H1 (cell line): ENCODE data around the gene DYNLT2.

ENCODE experiments used
- CBX8 ChIP-seq: fragments of 300-800, 300-1000 bp; sonication (generic); IDR thresholded peaks from 2 replicates; pipeline ENCODE4 v1.7.1; 2016; ENCODE audit warnings: low read depth, low read length, borderline replicate concordance
- CREB1 ChIP-seq: IDR thresholded peaks from 2 replicates; pipeline ENCODE4 v1.6.1; 2012; ENCODE audit warnings: inconsistent platforms
- EGR1 ChIP-seq: IDR thresholded peaks from 2 replicates; pipeline ENCODE4 v1.6.1; 2011; ENCODE audit warnings: low read depth, low read length, borderline replicate concordance
- EZH2 ChIP-seq: fragments of 200-600 bp; sonication (generic); IDR thresholded peaks from 2 replicates; pipeline ENCODE4 v1.7.1; 2012; ENCODE audit warnings: low read depth, mild to moderate bottlenecking, moderate library complexity, low read length, inconsistent platforms; ENCODE audit not compliant: severe bottlenecking
- POLR2A ChIP-seq, 2 experiments: IDR thresholded peaks; 1 replicate in 1 of 2; 2 replicates in 1 of 2; pipeline ENCODE4 v1.6.1; 2011; ENCODE audit warnings: low read depth in 2 of 2, low read length in 2 of 2, mild to moderate bottlenecking in 2 of 2; ENCODE audit errors: control extremely low read depth in 1 of 2
- POU5F1 ChIP-seq: IDR thresholded peaks from 2 replicates; pipeline ENCODE4 v1.6.1; 2011; ENCODE audit warnings: low read depth, mild to moderate bottlenecking, low read length, moderate library complexity
- SUZ12 ChIP-seq: fragments of 200-600 bp; sonication (generic); IDR thresholded peaks from 2 replicates; pipeline ENCODE4 v1.6.1; 2012; ENCODE audit warnings: mild to moderate bottlenecking, inconsistent platforms, low read length, moderate library complexity, mixed read lengths
- ZNF274 ChIP-seq: IDR thresholded peaks from 2 replicates; pipeline ENCODE4 v1.7.0; 2012; ENCODE audit warnings: low read length, borderline replicate concordance; ENCODE audit errors: extremely low read depth
- TF ChIP-seq, protein P1 (sequence below), 3 experiments: IDR thresholded peaks; 1 replicate in 2 of 3; 2 replicates in 1 of 3; pipeline versions ENCODE4 v1.5.1 to v1.6.1; 2011; ENCODE audit warnings: low read length in 3 of 3, mild to moderate bottlenecking in 3 of 3, inconsistent platforms in 2 of 3, low read depth in 1 of 3, moderate library complexity in 1 of 3; ENCODE audit not compliant: insufficient read depth in 1 of 3; ENCODE audit errors: control extremely low read depth in 1 of 3
- TF ChIP-seq, protein P2 (sequence below): IDR thresholded peaks from 2 replicates; pipeline ENCODE4 v1.6.1; 2012; ENCODE audit warnings: inconsistent platforms

DNA sequence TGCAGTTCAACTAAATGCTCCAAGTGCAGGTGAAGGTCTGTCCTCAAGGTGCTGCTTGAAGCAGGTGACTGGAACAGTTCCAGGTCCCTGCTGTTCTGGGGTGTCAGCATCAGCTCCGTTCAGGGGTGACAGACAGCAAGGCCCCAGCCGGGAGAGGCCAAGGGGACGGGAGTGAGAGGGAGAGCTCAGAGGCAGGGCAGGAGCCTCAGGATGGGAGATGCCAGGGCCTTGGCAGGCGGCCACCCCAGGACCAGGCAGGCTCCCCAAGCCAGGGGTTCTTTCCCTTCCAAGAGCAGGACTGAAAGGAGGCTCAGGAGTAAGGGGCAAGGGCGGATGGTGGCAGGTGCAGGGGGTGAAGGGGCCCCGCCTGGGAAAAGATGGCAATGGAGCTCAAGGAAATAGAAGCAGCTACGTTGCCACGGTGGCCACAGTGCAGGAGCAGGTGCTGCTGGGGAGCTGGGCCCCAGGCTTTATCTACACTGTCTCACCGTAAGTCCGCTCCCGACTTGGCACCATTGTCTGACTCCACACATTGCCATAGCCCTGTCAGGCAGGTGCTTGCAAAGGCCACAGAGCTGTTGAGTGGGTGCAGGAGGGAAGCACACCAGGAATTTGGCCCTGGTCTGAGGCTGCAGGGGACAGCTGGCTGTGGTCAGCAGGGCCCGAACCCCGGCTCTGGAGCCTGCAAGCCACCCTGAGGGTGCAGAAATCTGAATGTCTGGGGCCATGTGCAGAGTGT is 43.1 kb upstream of the DYNLT2 start:
- TF ChIP-seq, protein P1, sequence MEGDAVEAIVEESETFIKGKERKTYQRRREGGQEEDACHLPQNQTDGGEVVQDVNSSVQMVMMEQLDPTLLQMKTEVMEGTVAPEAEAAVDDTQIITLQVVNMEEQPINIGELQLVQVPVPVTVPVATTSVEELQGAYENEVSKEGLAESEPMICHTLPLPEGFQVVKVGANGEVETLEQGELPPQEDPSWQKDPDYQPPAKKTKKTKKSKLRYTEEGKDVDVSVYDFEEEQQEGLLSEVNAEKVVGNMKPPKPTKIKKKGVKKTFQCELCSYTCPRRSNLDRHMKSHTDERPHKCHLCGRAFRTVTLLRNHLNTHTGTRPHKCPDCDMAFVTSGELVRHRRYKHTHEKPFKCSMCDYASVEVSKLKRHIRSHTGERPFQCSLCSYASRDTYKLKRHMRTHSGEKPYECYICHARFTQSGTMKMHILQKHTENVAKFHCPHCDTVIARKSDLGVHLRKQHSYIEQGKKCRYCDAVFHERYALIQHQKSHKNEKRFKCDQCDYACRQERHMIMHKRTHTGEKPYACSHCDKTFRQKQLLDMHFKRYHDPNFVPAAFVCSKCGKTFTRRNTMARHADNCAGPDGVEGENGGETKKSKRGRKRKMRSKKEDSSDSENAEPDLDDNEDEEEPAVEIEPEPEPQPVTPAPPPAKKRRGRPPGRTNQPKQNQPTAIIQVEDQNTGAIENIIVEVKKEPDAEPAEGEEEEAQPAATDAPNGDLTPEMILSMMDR (IDR thresholded peaks at IDR 0.05; ENCODE audit: control extremely low read depth in 1 of 3, insufficient read depth in 1 of 3, low read depth in 1 of 3, low read length in 3 of 3): no peak
- TF ChIP-seq ZNF274: no peak
- no peak for TF ChIP-seq EGR1
- no peak for TF ChIP-seq POLR2A (IDR thresholded peaks at IDR 0.05; ENCODE audit: control extremely low read depth in 1 of 2, low read depth in 2 of 2, low read length in 2 of 2)
- TF ChIP-seq POU5F1: no peak
- TF ChIP-seq SUZ12: no peak
- TF ChIP-seq CREB1: no peak
- no peak for TF ChIP-seq EZH2
- TF ChIP-seq, protein P2, sequence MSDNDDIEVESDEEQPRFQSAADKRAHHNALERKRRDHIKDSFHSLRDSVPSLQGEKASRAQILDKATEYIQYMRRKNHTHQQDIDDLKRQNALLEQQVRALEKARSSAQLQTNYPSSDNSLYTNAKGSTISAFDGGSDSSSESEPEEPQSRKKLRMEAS: no peak
- no peak for TF ChIP-seq CBX8
